Stomach (tissue), 9 donors: Measurements from ENCODE around the gene LMTK2. TPM values are rescaled to one million over a fixed set of nuclear protein-coding genes. Genes with fewer than 3 reads are reported as not detected.

Source experiments
- DNase-seq, 2 donors: peaks; one replicate each; pipeline versions ENCODE4 v3.0.0 to v3.0.0-alpha.2; 2013 to 2019
- H3K27ac ChIP-seq, 5 donors: fragments of 200-600 bp in 4 of 5; sonication (generic) in 4 of 5; one replicate each; pipeline ENCODE4 v1.5.1; 2013 to 2019; ENCODE audit warnings: mild to moderate bottlenecking in 1 of 5, moderate library complexity in 1 of 5
- H3K27me3 ChIP-seq, 3 donors: fragments of 200-600 bp; sonication (generic); one replicate each; pipeline ENCODE4 v1.5.1; 2017 to 2019; ENCODE audit warnings: mixed run types in 1 of 3
- H3K36me3 ChIP-seq, 4 donors: fragments of 200-600 bp; sonication (generic); 1 replicate in 3 of 4; 2 replicates in 1 of 4; pipeline ENCODE4 v1.5.1; 2016 to 2019
- H3K4me1 ChIP-seq, 4 donors: fragments of 200-600 bp; sonication (generic); one replicate each; pipeline ENCODE4 v1.5.1; 2016 to 2019
- H3K4me3 ChIP-seq, 4 donors: fragments of 200-600 bp; sonication (generic) in 3 of 4; one replicate each; pipeline ENCODE4 v1.5.1; 2016 to 2019; ENCODE audit warnings: mild to moderate bottlenecking in 1 of 4
- H3K9me3 ChIP-seq, 4 donors: fragments of 200-600 bp; sonication (generic); one replicate each; pipeline ENCODE4 v1.5.1; 2016 to 2019
- CTCF ChIP-seq, 7 experiments: fragments of 450-650 bp in 4 of 7; fragments of 200-600 bp in 3 of 7; sonication (generic) in 3 of 7; IDR thresholded peaks; one replicate each; pipeline ENCODE4 v1.5.1; 2016 to 2019; ENCODE audit warnings: antibody characterized with exemption in 7 of 7, control low read depth in 2 of 7, mild to moderate bottlenecking in 1 of 7
- EP300 ChIP-seq: sonication (generic); formaldehyde crosslinking; IDR thresholded peaks from one replicate; pipeline ENCODE4 v1.6.1; 2017; ENCODE audit warnings: antibody characterized with exemption
- POLR2A ChIP-seq, 4 donors: fragments of 450-650 bp; IDR thresholded peaks; one replicate each; pipeline ENCODE4 v1.6.1; 2016; ENCODE audit warnings: antibody characterized with exemption in 4 of 4, control low read depth in 2 of 4, mild to moderate bottlenecking in 1 of 4, moderate library complexity in 1 of 4
- POLR2AphosphoS5 ChIP-seq, 3 donors: sonication (generic); formaldehyde crosslinking; IDR thresholded peaks; one replicate each; pipeline ENCODE4 v1.6.1; 2016; ENCODE audit warnings: antibody characterized with exemption in 3 of 3
- WGBS, 5 donors: extraction: QIAGEN DNeasy Blood & Tissue Kit in 3 of 5; methylation state at CpG; one replicate each; pipeline versions ENCODE4 v1.1.5 to v1.1.7; 2013 to 2018; 5-methylcytosine and 5-hydroxymethylcytosine counted together
- intact Hi-C: fragments of 100-400 bp; cut with DNase I; formaldehyde crosslinking; loops from one replicate; pipeline ENCODE4 v1.15.1; 2023; ENCODE audit warnings: low total_unique reads
- polyA plus RNA-seq, 3 donors: library from polyadenylated mRNA; stranded (reverse); fragments of 200-250 nt; gene quantifications; one replicate each; pipeline ENCODE4 v1.2.3, GENCODE V29; 2013
- total RNA-seq, 5 donors: library from RNA; depleted of rRNA; stranded (reverse); fragments of >200 nt; gene quantifications; one replicate each; pipeline versions ENCODE4 v1.1.0 to v1.2.3, GENCODE V29; 2014 to 2016
- donor health status: healthy with polysubstance abuse.
- donor health status: Bipolar disorder and iron deficiency.
- donor health status: healthy.

The LMTK2 gene
- total and polyA plus RNA-seq, 8 donors: 1.4 to 42.6 (median 19.3) TPM

- intact Hi-C loops: no loop called here
- WGBS, 5 donors: 88 to 93% (median 91%) methylated on average over 5 of the region's 5 CpGs
- no peak overlapping the region for H3K4me3 ChIP-seq
These were observed 41.9 kb downstream of the LMTK2 start for GRCh38 chr7:98148607-98149006.

GRCh38 chr7:98149116-98149692, 42.5 kb downstream of the LMTK2 start:
- TF ChIP-seq POLR2A (IDR thresholded peaks at IDR 0.05): no peak
- TF ChIP-seq CTCF (IDR thresholded peaks at IDR 0.05): no peak
- TF ChIP-seq EP300: no peak
- TF ChIP-seq POLR2AphosphoS5 (IDR thresholded peaks at IDR 0.05): no peak
- no peak overlapping the region for H3K27ac ChIP-seq
- H3K27me3 ChIP-seq: no peaks in the 10 kb centered on the region
- peaks cover 10 to 60% (median 54%) of the 10 kb centered on the region in 4 donors for H3K36me3 ChIP-seq
- no peaks in the 10 kb centered on the region for H3K4me1 ChIP-seq
- no peak overlapping the region for H3K4me3 ChIP-seq
- intact Hi-C loops: no loop called here
- DNase-seq: no peak
- H3K9me3 ChIP-seq: no peaks in the 10 kb centered on the region
- 89 to 96% (median 95%) methylated on average over 6 of the region's 6 CpGs for WGBS, 5 donors

More at GRCh38 chr7:98148607-98149006, 41.9 kb downstream of the LMTK2 start:
- TF ChIP-seq POLR2AphosphoS5 (IDR thresholded peaks at IDR 0.05) (no peak), EP300 (no peak), POLR2A (IDR thresholded peaks at IDR 0.05) (no peak), CTCF (IDR thresholded peaks at IDR 0.05) (no peak)
- Histone ChIP-seq H3K4me1 (no peaks in the 10 kb centered on the region), H3K27ac (no peak overlapping the region), H3K36me3 (peaks cover 10 to 66% (median 57%) of the 10 kb centered on the region in 4 donors), H3K9me3 (no peaks in the 10 kb centered on the region), H3K27me3 (no peaks in the 10 kb centered on the region)
- DNase-seq: no peak

GRCh38 chr7:98151884-98152283, 45.2 kb downstream of the LMTK2 start:
- Histone ChIP-seq H3K4me3 (no peak overlapping the region), H3K9me3 (no peaks in the 10 kb centered on the region), H3K4me1 (no peaks in the 10 kb centered on the region), H3K36me3 (peaks cover 13 to 69% (median 66%) of the 10 kb centered on the region in 4 donors), H3K27ac (no peak overlapping the region), H3K27me3 (no peaks in the 10 kb centered on the region)
- intact Hi-C loops: no loop called here
- TF ChIP-seq EP300: no peak
- TF ChIP-seq POLR2A (IDR thresholded peaks at IDR 0.05): no peak
- DNase-seq: no peak
- 82 to 96% (median 92%) methylated on average over 5 of the region's 5 CpGs for WGBS, 5 donors

- TF ChIP-seq POLR2A (IDR thresholded peaks at IDR 0.05) (no peak), EP300 (no peak), CTCF (IDR thresholded peaks at IDR 0.05) (no peak), POLR2AphosphoS5 (IDR thresholded peaks at IDR 0.05) (no peak)
- peaks cover 15 to 87% (median 81%) of the 10 kb centered on the region in 4 donors for H3K36me3 ChIP-seq
- WGBS, 5 donors: 91 to 98% (median 97%) methylated on average over 5 of the region's 5 CpGs
These were observed 50.0 kb downstream of the LMTK2 start for GRCh38 chr7:98156700-98157099.

GRCh38 chr7:98157761-98158160, 51.1 kb downstream of the LMTK2 start:
- H3K4me1 ChIP-seq: peaks cover 0 to under 1% (median 0%) of the 10 kb centered on the region in 4 donors
- TF ChIP-seq POLR2AphosphoS5 (IDR thresholded peaks at IDR 0.05) (no peak), POLR2A (IDR thresholded peaks at IDR 0.05) (no peak), EP300 (no peak), CTCF (IDR thresholded peaks at IDR 0.05) (no peak)
- DNase-seq: no peak
- H3K27me3 ChIP-seq: no peaks in the 10 kb centered on the region
- no peaks in the 10 kb centered on the region for H3K9me3 ChIP-seq
- H3K36me3 ChIP-seq: peaks cover 8 to 76% (median 70%) of the 10 kb centered on the region in 4 donors
- no peak overlapping the region for H3K27ac ChIP-seq
- H3K4me3 ChIP-seq: no peak overlapping the region
- WGBS, 5 donors: 55 to 73% (median 62%) methylated on average over 4 of the region's 4 CpGs
- intact Hi-C loops: no loop called here

More at GRCh38 chr7:98156700-98157099, 50.0 kb downstream of the LMTK2 start:
- intact Hi-C loops: no loop called here
- Histone ChIP-seq H3K27me3 (no peaks in the 10 kb centered on the region), H3K9me3 (no peaks in the 10 kb centered on the region), H3K4me3 (no peak overlapping the region), H3K4me1 (no peaks in the 10 kb centered on the region), H3K27ac (no peak overlapping the region)
- DNase-seq: no peak
